Activated CD4-positive, alpha-beta T cell treated with anti-CD3 and anti-CD28 coated beads for 24 hours (primary cell): Measurements from ENCODE around the gene E2F1.
"Not testable (repeated sequence)": the region's sequence is repeated elsewhere in the genome, so short reads cannot be mapped to it uniquely, and the experiment has no call there.

ENCODE experiments used
- DNase-seq, 2 donors: peaks; one replicate each; pipeline ENCODE4 v3.0.0-alpha.2; 2020; ENCODE audit warnings: low read depth in 2 of 2

The E2F1 gene

GRCh38 chr20:33644313-33645071, 41.7 kb downstream of the E2F1 start:
- DNase-seq: no peak

GRCh38 chr20:33640287-33640686, 45.9 kb downstream of the E2F1 start:
- no peak for DNase-seq

- no peak for DNase-seq
Measured at GRCh38 chr20:33636776-33637175, 49.4 kb downstream of the E2F1 start.

- no peak for DNase-seq
Measured at GRCh38 chr20:33635341-33635740, 50.8 kb downstream of the E2F1 start.

GRCh38 chr20:33631910-33632309, 54.3 kb downstream of the E2F1 start:
- not testable (repeated sequence) for DNase-seq

- DNase-seq: no peak
Measured at GRCh38 chr20:33630507-33630906, 55.7 kb downstream of the E2F1 start.

- no peak for DNase-seq
Measured at GRCh38 chr20:33629979-33630378, 56.2 kb downstream of the E2F1 start.

- no peak for DNase-seq
Measured at GRCh38 chr20:33629533-33629932, 56.7 kb downstream of the E2F1 start.

- no peak for DNase-seq
Measured at GRCh38 chr20:33627577-33628216, 58.5 kb downstream of the E2F1 start.

GRCh38 chr20:33626190-33626589, 60.0 kb downstream of the E2F1 start:
- DNase-seq: no peak
